ENCODE results near the gene MRLN. TPM values are rescaled to one million over a fixed set of nuclear protein-coding genes. Genes with fewer than 3 reads are reported as not detected.
A peak's percentile ranks its signal among the peaks of the same experiment; 100 is the strongest.

MRLN gene
- total RNA-seq, 2 donors from 2014 or later = not detected

DNA sequence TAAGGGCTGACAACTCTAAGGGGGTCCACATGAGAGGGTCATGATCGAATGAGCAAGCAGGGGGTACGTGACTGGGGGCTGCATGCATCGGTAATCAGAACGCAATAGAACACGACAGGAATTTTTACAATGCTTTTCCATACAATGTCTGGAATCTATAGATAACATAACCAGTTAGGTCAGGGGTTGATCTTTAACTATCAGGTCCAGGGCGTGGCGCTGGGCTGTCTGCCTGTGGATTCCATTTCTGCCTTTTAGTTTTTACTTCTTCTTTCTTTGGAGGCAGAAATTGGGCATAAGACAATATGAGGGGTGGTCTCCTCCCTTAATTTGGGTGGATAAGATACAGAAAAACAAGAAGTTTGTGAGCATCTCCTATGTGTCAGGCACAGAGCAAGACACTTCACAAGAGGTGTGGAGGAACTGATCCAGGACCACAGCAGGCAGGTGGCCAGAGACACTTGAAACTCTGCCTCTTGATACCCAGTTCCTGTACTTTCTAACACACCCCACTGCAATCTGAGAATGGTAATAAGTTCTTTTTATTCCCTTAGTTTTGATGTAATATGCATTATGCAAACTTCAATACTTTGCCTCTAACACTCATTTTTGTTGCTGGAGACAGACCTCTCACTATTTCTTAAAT, 18.0 kb upstream of the MRLN start:
- Histone ChIP-seq H3K4me1 (no peaks in the 10 kb centered on the region), H3K4me3 (no peak overlapping the region), H3K9ac (ENCODE audit: low read depth in 2 of 2, low read length in 2 of 2) (no peak overlapping the region), H3K27ac (peak overlapping the region; percentile 58), H3K9me3 (no peaks in the 10 kb centered on the region), H3K36me3 (no peaks in the 10 kb centered on the region), H3K27me3 (no peaks in the 10 kb centered on the region)
- TF ChIP-seq, protein P1, sequence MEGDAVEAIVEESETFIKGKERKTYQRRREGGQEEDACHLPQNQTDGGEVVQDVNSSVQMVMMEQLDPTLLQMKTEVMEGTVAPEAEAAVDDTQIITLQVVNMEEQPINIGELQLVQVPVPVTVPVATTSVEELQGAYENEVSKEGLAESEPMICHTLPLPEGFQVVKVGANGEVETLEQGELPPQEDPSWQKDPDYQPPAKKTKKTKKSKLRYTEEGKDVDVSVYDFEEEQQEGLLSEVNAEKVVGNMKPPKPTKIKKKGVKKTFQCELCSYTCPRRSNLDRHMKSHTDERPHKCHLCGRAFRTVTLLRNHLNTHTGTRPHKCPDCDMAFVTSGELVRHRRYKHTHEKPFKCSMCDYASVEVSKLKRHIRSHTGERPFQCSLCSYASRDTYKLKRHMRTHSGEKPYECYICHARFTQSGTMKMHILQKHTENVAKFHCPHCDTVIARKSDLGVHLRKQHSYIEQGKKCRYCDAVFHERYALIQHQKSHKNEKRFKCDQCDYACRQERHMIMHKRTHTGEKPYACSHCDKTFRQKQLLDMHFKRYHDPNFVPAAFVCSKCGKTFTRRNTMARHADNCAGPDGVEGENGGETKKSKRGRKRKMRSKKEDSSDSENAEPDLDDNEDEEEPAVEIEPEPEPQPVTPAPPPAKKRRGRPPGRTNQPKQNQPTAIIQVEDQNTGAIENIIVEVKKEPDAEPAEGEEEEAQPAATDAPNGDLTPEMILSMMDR (IDR thresholded peaks at IDR 0.05) = no peak
- intact Hi-C loops (cut with DNase I) = no loop called here
- peak; percentile 71 for DNase-seq

DNA sequence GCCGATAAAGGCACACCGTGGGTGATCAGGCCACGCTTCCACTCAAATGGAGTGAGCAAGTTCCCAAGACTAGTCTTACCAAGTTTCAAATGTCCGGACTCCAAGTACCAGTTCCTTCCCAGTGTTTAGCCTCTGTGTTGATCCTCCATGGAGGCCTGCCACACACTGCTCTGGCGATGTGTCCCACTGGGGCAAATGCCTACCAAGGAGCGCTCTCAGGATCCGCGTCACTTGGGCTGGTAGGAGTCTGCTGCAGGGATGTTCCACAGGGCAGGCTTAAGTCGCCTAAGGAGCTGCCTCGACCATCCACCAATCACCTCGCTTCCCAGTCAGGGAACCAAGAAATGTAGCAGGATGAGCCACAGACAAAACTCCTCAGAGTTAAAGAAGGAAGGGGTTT, 17.4 kb upstream of the MRLN start:
- Histone ChIP-seq H3K9me3 (no peaks in the 10 kb centered on the region), H3K27me3 (no peaks in the 10 kb centered on the region), H3K4me1 (no peaks in the 10 kb centered on the region), H3K36me3 (no peaks in the 10 kb centered on the region), H3K4me3 (no peak overlapping the region), H3K9ac (ENCODE audit: low read depth in 2 of 2, low read length in 2 of 2) (no peak overlapping the region), H3K27ac (peak overlapping the region; percentile 58)
- intact Hi-C loops (cut with DNase I) = no loop called here
- DNase-seq = no peak
- TF ChIP-seq, protein P1 (IDR thresholded peaks at IDR 0.05) = no peak

DNA sequence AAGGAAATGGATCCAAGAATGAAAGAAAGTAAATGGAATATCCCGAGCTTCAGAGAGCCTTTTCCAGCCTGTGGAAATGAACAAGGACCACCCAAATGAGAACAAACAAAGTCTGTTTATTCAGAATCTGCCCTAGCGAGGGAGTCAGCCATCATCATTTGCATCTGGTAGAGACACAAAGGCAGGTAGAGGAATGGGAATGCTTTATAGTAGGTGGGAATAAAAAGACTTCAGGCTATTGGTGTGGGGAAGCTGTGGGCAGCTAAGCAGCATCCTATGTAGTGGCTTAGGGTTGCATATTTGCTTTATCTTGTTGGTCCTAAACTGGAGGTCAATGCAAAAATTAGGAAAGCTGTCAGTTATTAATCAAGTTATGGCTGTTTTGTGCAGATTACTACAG, 9.2 kb upstream of the MRLN start:
- Histone ChIP-seq H3K9me3 (no peaks in the 10 kb centered on the region), H3K4me3 (no peak overlapping the region), H3K9ac (ENCODE audit: low read depth in 2 of 2, low read length in 2 of 2) (no peak overlapping the region), H3K27me3 (no peaks in the 10 kb centered on the region), H3K36me3 (no peaks in the 10 kb centered on the region), H3K4me1 (no peaks in the 10 kb centered on the region), H3K27ac (no peak overlapping the region)
- no peak for DNase-seq
- TF ChIP-seq, protein P1 (IDR thresholded peaks at IDR 0.05) = no peak
- intact Hi-C loops (cut with DNase I) = no loop called here

DNA sequence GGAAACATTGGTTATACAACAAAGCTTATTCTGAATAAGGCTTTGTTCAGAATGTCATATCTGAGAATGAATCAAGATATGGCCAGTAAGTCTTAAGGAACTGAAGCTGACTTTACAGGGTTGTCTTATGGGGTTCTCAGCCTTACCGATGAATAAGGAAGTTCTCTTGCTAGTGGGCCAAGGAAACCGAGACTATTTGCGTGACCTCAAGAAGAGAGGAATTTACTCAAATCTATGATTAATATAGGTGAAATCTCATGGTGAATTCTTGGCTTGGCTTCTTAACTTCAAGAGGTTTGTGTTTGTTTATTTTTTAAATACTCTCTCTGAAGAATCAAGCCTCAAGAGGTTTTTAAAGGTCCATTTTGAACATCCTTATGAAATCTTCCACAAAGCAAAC, 4.7 kb upstream of the MRLN start:
- Histone ChIP-seq H3K4me1 (no peaks in the 10 kb centered on the region), H3K9ac (ENCODE audit: low read depth in 2 of 2, low read length in 2 of 2) (no peak overlapping the region), H3K27me3 (no peaks in the 10 kb centered on the region), H3K4me3 (no peak overlapping the region), H3K36me3 (no peaks in the 10 kb centered on the region), H3K9me3 (no peaks in the 10 kb centered on the region), H3K27ac (no peak overlapping the region)
- intact Hi-C loops (cut with DNase I) = no loop called here
- DNase-seq = no peak
- TF ChIP-seq, protein P1 (IDR thresholded peaks at IDR 0.05) = no peak

DNA sequence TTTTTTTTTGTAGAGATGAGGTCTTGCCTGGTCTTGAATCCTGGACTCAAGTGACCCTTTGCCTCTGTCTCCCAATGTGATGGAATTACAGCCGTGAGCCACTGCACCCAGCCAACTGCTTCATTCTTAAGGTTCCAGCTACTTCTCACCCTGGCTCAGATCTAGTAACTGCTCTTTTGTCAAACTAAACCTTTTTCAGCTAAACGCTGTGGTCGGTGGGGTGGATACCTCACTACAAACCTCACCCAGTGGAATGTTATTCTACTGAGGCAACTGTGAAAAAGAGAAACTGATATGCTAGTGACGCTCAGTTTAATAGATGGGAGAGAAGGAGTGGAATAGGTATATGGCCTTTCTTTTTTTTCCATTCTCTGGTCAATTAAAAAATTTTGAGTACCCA, 1.7 kb upstream of the MRLN start:
- DNase-seq = no peak
- Histone ChIP-seq H3K4me3 (no peak overlapping the region), H3K27ac (no peak overlapping the region), H3K9ac (ENCODE audit: low read depth in 2 of 2, low read length in 2 of 2) (no peak overlapping the region), H3K9me3 (no peaks in the 10 kb centered on the region), H3K4me1 (no peaks in the 10 kb centered on the region), H3K36me3 (no peaks in the 10 kb centered on the region), H3K27me3 (no peaks in the 10 kb centered on the region)
- intact Hi-C loops (cut with DNase I) = no loop called here
- TF ChIP-seq, protein P1 (IDR thresholded peaks at IDR 0.05) = no peak
